GM23338 (cell line): ENCODE results near the gene BCAR3. TPM values are rescaled to one million over a fixed set of nuclear protein-coding genes. Genes with fewer than 3 reads are reported as not detected.

Source experiments
- ATAC-seq: fragments of 200-7000 bp; cut with Tn5 transposase; 3 replicates; pipeline ENCODE4 v1.9.1; 2020
- DNase-seq: peaks from one replicate; pipeline ENCODE4 v3.0.0-alpha.2; 2015; ENCODE audit warnings: low spot score
- H2AFZ ChIP-seq: fragments of 200-600 bp; sonication (generic); 2 replicates; pipeline ENCODE4 v1.8.0; 2016; ENCODE audit warnings: antibody characterized with exemption, mild to moderate bottlenecking, moderate library complexity
- H3F3A ChIP-seq: fragments of 200-600 bp; sonication (generic); replicated peaks from 2 replicates; pipeline ENCODE4 v1.8.0; 2017; ENCODE audit warnings: antibody characterized with exemption, mixed run types, low read depth
- H3K27ac ChIP-seq: fragments of 200-600 bp; sonication (generic); 2 replicates; pipeline ENCODE4 v1.6.1; 2016; ENCODE audit warnings: low read depth
- H3K27me3 ChIP-seq: fragments of 200-600 bp; sonication (generic); 2 replicates; pipeline ENCODE4 v1.8.0; 2016; ENCODE audit warnings: mild to moderate bottlenecking, mixed run types, moderate library complexity; ENCODE audit not compliant: insufficient read depth
- H3K36me3 ChIP-seq: fragments of 200-600 bp; sonication (generic); 2 replicates; pipeline ENCODE4 v1.8.0; 2016; ENCODE audit warnings: mild to moderate bottlenecking; ENCODE audit not compliant: insufficient read depth
- H3K4me1 ChIP-seq: fragments of 200-600 bp; sonication (generic); 2 replicates; pipeline ENCODE4 v1.8.0; 2016; ENCODE audit warnings: mild to moderate bottlenecking, moderate library complexity; ENCODE audit not compliant: insufficient read depth
- H3K4me2 ChIP-seq: fragments of 200-600 bp; sonication (generic); 2 replicates; pipeline ENCODE4 v1.7.1; 2017; ENCODE audit warnings: mixed run types
- H3K4me3 ChIP-seq: fragments of 200-600 bp; sonication (generic); 2 replicates; pipeline ENCODE4 v1.6.1; 2016; ENCODE audit warnings: mixed run types
- H3K79me2 ChIP-seq: fragments of 200-600 bp; sonication (generic); replicated peaks from 2 replicates; pipeline ENCODE4 v1.8.0; 2017; ENCODE audit warnings: mild to moderate bottlenecking; ENCODE audit not compliant: insufficient read depth
- H3K9me2 ChIP-seq: fragments of 200-600 bp; sonication (generic); 2 replicates; pipeline ENCODE4 v1.8.0; 2017; ENCODE audit not compliant: insufficient read depth
- H4K20me1 ChIP-seq: fragments of 200-600 bp; sonication (generic); replicated peaks from 2 replicates; pipeline ENCODE4 v1.8.0; 2017; ENCODE audit warnings: mild to moderate bottlenecking; ENCODE audit not compliant: insufficient read depth
- H3K27ac Mint-ChIP-seq: 2 replicates; pipeline ENCODE4 v1.8.0; 2020; ENCODE audit warnings: inconsistent platforms, mild to moderate bottlenecking, moderate library complexity, mixed read lengths
- H3K27me3 Mint-ChIP-seq: 3 replicates; pipeline ENCODE4 v1.8.0; 2022; ENCODE audit warnings: low read depth, mild to moderate bottlenecking, moderate library complexity, mixed read lengths, inconsistent platforms; ENCODE audit not compliant: insufficient read depth, poor library complexity
- H3K36me3 Mint-ChIP-seq: 3 replicates; pipeline ENCODE4 v1.8.0; 2021; ENCODE audit warnings: low read depth, mild to moderate bottlenecking, inconsistent platforms, moderate library complexity, mixed read lengths
- H3K4me1 Mint-ChIP-seq: 3 replicates; pipeline ENCODE4 v1.8.0; 2020; ENCODE audit warnings: mild to moderate bottlenecking, inconsistent platforms, mixed read lengths
- H3K4me3 Mint-ChIP-seq: 3 replicates; pipeline ENCODE4 v1.8.0; 2021; ENCODE audit warnings: moderate library complexity, mild to moderate bottlenecking, inconsistent platforms, mixed read lengths
- H3K9me3 Mint-ChIP-seq: 3 replicates; pipeline ENCODE4 v1.8.0; 2020; ENCODE audit warnings: moderate library complexity, mild to moderate bottlenecking, inconsistent platforms, mixed read lengths
- CREB1 ChIP-seq: fragments of 250-450 bp; sonication (Bioruptor Pico); IDR thresholded peaks from 2 replicates; pipeline ENCODE4 v1.5.0; 2020; ENCODE audit warnings: low read depth, mild to moderate bottlenecking, moderate library complexity
- CTCF ChIP-seq, 2 experiments: fragments of 200-600 bp in 1 of 2; sonication (generic) in 1 of 2; conservative IDR thresholded peaks; 2 replicates each; pipeline versions ENCODE4 v1.5.1 to v1.6.1; 2016 to 2017; ENCODE audit warnings: antibody characterized with exemption in 2 of 2, low read depth in 2 of 2, mild to moderate bottlenecking in 2 of 2, moderate library complexity in 1 of 2
- ETS1 ChIP-seq: IDR thresholded peaks from 2 replicates; pipeline ENCODE4 v1.6.1; 2016; ENCODE audit warnings: antibody characterized with exemption
- EZH2 ChIP-seq: fragments of 200-600 bp; sonication (generic); IDR thresholded peaks from one replicate; pipeline ENCODE4 v1.8.0; 2017; ENCODE audit warnings: antibody characterized with exemption, mild to moderate bottlenecking, low read depth; ENCODE audit not compliant: unreplicated experiment
- EZH2phosphoT487 ChIP-seq: fragments of 200-600 bp; sonication (generic); IDR thresholded peaks from one replicate; pipeline ENCODE4 v1.8.1; 2018; ENCODE audit warnings: antibody characterized with exemption; ENCODE audit not compliant: unreplicated experiment
- JUNB ChIP-seq: IDR thresholded peaks from one replicate; pipeline ENCODE4 v1.6.1; 2016; ENCODE audit warnings: antibody characterized with exemption; ENCODE audit not compliant: unreplicated experiment
- NANOG ChIP-seq: IDR thresholded peaks from 2 replicates; pipeline ENCODE4 v1.6.1; 2016; ENCODE audit warnings: antibody characterized with exemption, borderline replicate concordance
- POLR2AphosphoS5 ChIP-seq: IDR thresholded peaks from 2 replicates; pipeline ENCODE4 v1.6.1; 2016; ENCODE audit warnings: antibody characterized with exemption, low read depth
- REST ChIP-seq: IDR thresholded peaks from one replicate; pipeline ENCODE4 v1.6.1; 2018; ENCODE audit warnings: antibody characterized with exemption; ENCODE audit not compliant: unreplicated experiment
- STAT1 ChIP-seq: IDR thresholded peaks from one replicate; pipeline ENCODE4 v1.6.1; 2016; ENCODE audit warnings: antibody characterized with exemption; ENCODE audit not compliant: unreplicated experiment
- ZNF114 ChIP-seq: fragments of 250-450 bp; sonication (Bioruptor Pico); IDR thresholded peaks from 2 replicates; pipeline ENCODE4 v1.5.0; 2020; ENCODE audit warnings: mild to moderate bottlenecking, moderate library complexity
- ZNF331 ChIP-seq: fragments of 250-450 bp; sonication (Bioruptor Pico); IDR thresholded peaks from 2 replicates; pipeline ENCODE4 v1.5.0; 2020; ENCODE audit warnings: low read depth, mild to moderate bottlenecking, moderate library complexity
- ZNF462 ChIP-seq: fragments of 250-450 bp; sonication (Bioruptor Pico); IDR thresholded peaks from 2 replicates; pipeline ENCODE4 v1.5.0; 2020; ENCODE audit warnings: mild to moderate bottlenecking, moderate library complexity
- polyA plus RNA-seq: library from polyadenylated mRNA; unstranded; fragments of >200 nt; fragmentation: Nextera tagmentation; extraction: Ambion mirVana; gene quantifications from 2 replicates; pipeline ENCODE4 v1.2.1, GENCODE V29; 2016
- total RNA-seq: library from RNA; depleted of rRNA; stranded (reverse); fragments of >200 nt; shearing (Covaris generic); gene quantifications from 2 replicates; pipeline ENCODE4 v1.2.3, GENCODE V29; 2014

The BCAR3 gene
- total and polyA plus RNA-seq, 2 experiments from 2014 or later = 5.5 to 9.7 TPM

GRCh38 chr1:93578433-93578830, 103.2 kb downstream of the BCAR3 start:
- TF ChIP-seq NANOG (no peak), POLR2AphosphoS5 (no peak), JUNB (no peak), ZNF114 (CRISPR knock-in tag) (no peak), ETS1 (no peak), CTCF (conservative IDR thresholded peaks at IDR 0.05; ENCODE audit: low read depth in 2 of 2) (no peak), REST (no peak), EZH2 (no peak), ZNF331 (CRISPR knock-in tag) (no peak), STAT1 (no peak), EZH2phosphoT487 (no peak), CREB1 (CRISPR knock-in tag) (no peak), ZNF462 (CRISPR knock-in tag) (no peak)
- H3K4me3 Mint-ChIP-seq = no peak overlapping the region
- ATAC-seq = no peak
- Histone ChIP-seq H3K9me2 (no peaks in the 10 kb centered on the region), H3K79me2 (no peaks in the 10 kb centered on the region), H3K4me3 (no peak overlapping the region), H3K4me2 (no peak overlapping the region), H3K36me3 (0 out of 2 replicates have a peak, but pooled peaks cover 7% of the 10 kb centered on the region), H3F3A (no peaks in the 10 kb centered on the region), H3K27me3 (no peaks in the 10 kb centered on the region), H4K20me1 (0 out of 2 replicates have a peak, but pooled peaks cover 5% of the 10 kb centered on the region), H2AFZ (no peak overlapping the region), H3K27ac (no peak overlapping the region), H3K4me1 (peaks cover 5% of the 10 kb centered on the region)
- H3K36me3 Mint-ChIP-seq = peaks cover 6% of the 10 kb centered on the region
- DNase-seq = no peak
- H3K27me3 Mint-ChIP-seq = peaks cover 4% of the 10 kb centered on the region
- H3K9me3 Mint-ChIP-seq = no peaks in the 10 kb centered on the region
- no peak overlapping the region for H3K27ac Mint-ChIP-seq
- peaks cover 4% of the 10 kb centered on the region; the same call in 2 of the 3 replicates for H3K4me1 Mint-ChIP-seq
